ENCODE results near the gene SLC2A2.

SLC2A2 gene

GRCh38 chr3:170961616-170962400 lies 64.7 kb downstream of the SLC2A2 start:
- in situ Hi-C loops (cut with MboI; ENCODE audit: low sequenced_read_pairs), result no loop called here
- no peaks in the 10 kb centered on the region for H3K4me1 ChIP-seq
- DNase-seq (ENCODE audit: low spot score in 2 of 2), result peak; percentile 20 to 27
- H3K27me3 ChIP-seq (ENCODE audit: low read depth), result no peaks in the 10 kb centered on the region
- no peak overlapping the region for H3K4me3 ChIP-seq
- H3K36me3 ChIP-seq (replicated peaks), result no peaks in the 10 kb centered on the region
- H3K9me3 ChIP-seq, result no peaks in the 10 kb centered on the region

GRCh38 chr3:170959457-170959856 lies 67.1 kb downstream of the SLC2A2 start:
- H3K4me1 ChIP-seq, result no peaks in the 10 kb centered on the region
- H3K9me3 ChIP-seq, result no peaks in the 10 kb centered on the region
- peaks cover 3% of the 10 kb centered on the region; the same call in 1 of the 2 replicates for H3K27me3 ChIP-seq (ENCODE audit: low read depth)
- no peak for DNase-seq (ENCODE audit: low spot score in 2 of 2)
- no peaks in the 10 kb centered on the region for H3K36me3 ChIP-seq (replicated peaks)
- in situ Hi-C loops (cut with MboI; ENCODE audit: low sequenced_read_pairs), result no loop called here
- no peak overlapping the region for H3K4me3 ChIP-seq

GRCh38 chr3:170956647-170957046 lies 69.9 kb downstream of the SLC2A2 start:
- no peak for DNase-seq (ENCODE audit: low spot score in 2 of 2)
- in situ Hi-C loops (cut with MboI; ENCODE audit: low sequenced_read_pairs), result no loop called here
- Histone ChIP-seq H3K36me3 (replicated peaks) (no peaks in the 10 kb centered on the region), H3K4me3 (no peak overlapping the region), H3K27me3 (ENCODE audit: low read depth) (peaks cover 3% of the 10 kb centered on the region; the same call in 1 of the 2 replicates), H3K4me1 (no peaks in the 10 kb centered on the region), H3K9me3 (no peaks in the 10 kb centered on the region)

GRCh38 chr3:170953736-170954135 lies 72.8 kb downstream of the SLC2A2 start:
- Histone ChIP-seq H3K36me3 (replicated peaks) (no peaks in the 10 kb centered on the region), H3K27me3 (ENCODE audit: low read depth) (peaks cover 5% of the 10 kb centered on the region), H3K4me1 (no peaks in the 10 kb centered on the region), H3K9me3 (no peaks in the 10 kb centered on the region), H3K4me3 (no peak overlapping the region)
- in situ Hi-C loops (cut with MboI; ENCODE audit: low sequenced_read_pairs), result no loop called here
- DNase-seq (ENCODE audit: low spot score in 2 of 2), result no peak

- no peak overlapping the region for H3K4me3 ChIP-seq
- DNase-seq (ENCODE audit: low spot score in 2 of 2), result no peak
- H3K9me3 ChIP-seq, result no peaks in the 10 kb centered on the region
- peaks cover 5% of the 10 kb centered on the region for H3K27me3 ChIP-seq (ENCODE audit: low read depth)
- H3K36me3 ChIP-seq (replicated peaks), result no peaks in the 10 kb centered on the region
- H3K4me1 ChIP-seq, result no peaks in the 10 kb centered on the region
- in situ Hi-C loops (cut with MboI; ENCODE audit: low sequenced_read_pairs), result no loop called here
Measured at GRCh38 chr3:170953229-170953628, 73.3 kb downstream of the SLC2A2 start.

GRCh38 chr3:170949211-170949610 lies 77.3 kb downstream of the SLC2A2 start:
- peaks cover 2% of the 10 kb centered on the region; the same call in 1 of the 2 replicates for H3K9me3 ChIP-seq
- no peak for DNase-seq (ENCODE audit: low spot score in 2 of 2)
- no peaks in the 10 kb centered on the region for H3K36me3 ChIP-seq (replicated peaks)
- in situ Hi-C loops (cut with MboI; ENCODE audit: low sequenced_read_pairs), result no loop called here
- no peak overlapping the region for H3K4me3 ChIP-seq
- peaks cover 2% of the 10 kb centered on the region for H3K27me3 ChIP-seq (ENCODE audit: low read depth)
- H3K4me1 ChIP-seq, result no peaks in the 10 kb centered on the region

GRCh38 chr3:170947018-170947769 lies 79.3 kb downstream of the SLC2A2 start:
- in situ Hi-C loops (cut with MboI; ENCODE audit: low sequenced_read_pairs), result no loop called here
- Histone ChIP-seq H3K36me3 (replicated peaks) (no peaks in the 10 kb centered on the region), H3K4me3 (no peak overlapping the region), H3K9me3 (peaks cover 2% of the 10 kb centered on the region; the same call in 1 of the 2 replicates), H3K4me1 (no peaks in the 10 kb centered on the region), H3K27me3 (ENCODE audit: low read depth) (peaks cover 2% of the 10 kb centered on the region; the same call in 1 of the 2 replicates)
- DNase-seq (ENCODE audit: low spot score in 2 of 2), result no peak

Measured in HAP-1 (cell line).